Endothelial cell (in vitro differentiated cells): ENCODE measurements around the gene LYSMD3. TPM values are rescaled to one million over a fixed set of nuclear protein-coding genes. Genes with fewer than 3 reads are reported as not detected.

Source experiments
- DNase-seq: peaks from one replicate; pipeline ENCODE4 v3.0.0; 2021; ENCODE audit warnings: low spot score
- H3K27ac Mint-ChIP-seq: one replicate; pipeline ENCODE4 v1.8.0; 2021; ENCODE audit warnings: mixed read lengths, inconsistent platforms; ENCODE audit not compliant: unreplicated experiment
- H3K27me3 Mint-ChIP-seq: one replicate; pipeline ENCODE4 v1.8.0; 2021; ENCODE audit warnings: mild to moderate bottlenecking, moderate library complexity, mixed read lengths, inconsistent platforms; ENCODE audit not compliant: unreplicated experiment
- H3K36me3 Mint-ChIP-seq: one replicate; pipeline ENCODE4 v1.8.0; 2021; ENCODE audit warnings: mild to moderate bottlenecking, low read depth, mixed read lengths, inconsistent platforms; ENCODE audit not compliant: unreplicated experiment
- H3K4me1 Mint-ChIP-seq: one replicate; pipeline ENCODE4 v1.8.0; 2021; ENCODE audit warnings: mild to moderate bottlenecking, mixed read lengths, inconsistent platforms; ENCODE audit not compliant: unreplicated experiment
- H3K4me3 Mint-ChIP-seq: one replicate; pipeline ENCODE4 v1.8.0; 2021; ENCODE audit warnings: mild to moderate bottlenecking, mixed read lengths, inconsistent platforms; ENCODE audit not compliant: unreplicated experiment
- H3K9me3 Mint-ChIP-seq: one replicate; pipeline ENCODE4 v1.8.0; 2021; ENCODE audit warnings: mixed read lengths, inconsistent platforms; ENCODE audit not compliant: unreplicated experiment
- CTCF ChIP-seq: fragments of 200-600 bp; sonication (generic); IDR thresholded peaks from one replicate; pipeline ENCODE4 v1.5.0; 2021; ENCODE audit warnings: antibody characterized with exemption; ENCODE audit not compliant: unreplicated experiment
- total RNA-seq: library from RNA; stranded (reverse); fragmentation: NEBNext Ultra II Directional; extraction: Animal tissue kit (Norgen Biotek cat#: 25700); gene quantifications from one replicate; pipeline ENCODE4 v1.2.1, GENCODE V29; 2021; ENCODE audit not compliant: unreplicated experiment

The LYSMD3 gene
- total RNA-seq, 1 donor from 2014 or later, result 15.6 TPM

- Mint-ChIP-seq H3K4me3 (no peak overlapping the region), H3K27ac (no peak overlapping the region), H3K27me3 (no peaks in the 10 kb centered on the region), H3K36me3 (no peaks in the 10 kb centered on the region), H3K4me1 (peaks cover 35% of the 10 kb centered on the region), H3K9me3 (no peaks in the 10 kb centered on the region)
- TF ChIP-seq CTCF, result no peak
- DNase-seq, result no peak
These were observed 25.1 kb upstream of the LYSMD3 start for GRCh38 chr5:90554358-90555006.

- H3K27ac Mint-ChIP-seq, result no peak overlapping the region
- H3K9me3 Mint-ChIP-seq, result no peaks in the 10 kb centered on the region
- DNase-seq, result no peak
- no peaks in the 10 kb centered on the region for H3K27me3 Mint-ChIP-seq
- no peak for TF ChIP-seq CTCF
- peaks cover 35% of the 10 kb centered on the region for H3K4me1 Mint-ChIP-seq
- no peaks in the 10 kb centered on the region for H3K36me3 Mint-ChIP-seq
- no peak overlapping the region for H3K4me3 Mint-ChIP-seq
These were observed 24.3 kb upstream of the LYSMD3 start for GRCh38 chr5:90553711-90554110.

GRCh38 chr5:90551376-90551775 lies 22.0 kb upstream of the LYSMD3 start:
- Mint-ChIP-seq H3K27me3 (no peaks in the 10 kb centered on the region), H3K36me3 (no peaks in the 10 kb centered on the region), H3K9me3 (no peaks in the 10 kb centered on the region), H3K4me1 (peaks cover 22% of the 10 kb centered on the region), H3K4me3 (no peak overlapping the region), H3K27ac (no peak overlapping the region)
- TF ChIP-seq CTCF, result no peak
- no peak for DNase-seq

- Mint-ChIP-seq H3K4me1 (peaks cover 18% of the 10 kb centered on the region), H3K27ac (no peak overlapping the region), H3K9me3 (no peaks in the 10 kb centered on the region), H3K27me3 (no peaks in the 10 kb centered on the region), H3K36me3 (no peaks in the 10 kb centered on the region), H3K4me3 (no peak overlapping the region)
- no peak for DNase-seq
- no peak for TF ChIP-seq CTCF
These were observed 21.6 kb upstream of the LYSMD3 start for GRCh38 chr5:90550963-90551362.

- no peaks in the 10 kb centered on the region for H3K9me3 Mint-ChIP-seq
- no peaks in the 10 kb centered on the region for H3K36me3 Mint-ChIP-seq
- no peaks in the 10 kb centered on the region for H3K27me3 Mint-ChIP-seq
- no peak overlapping the region for H3K27ac Mint-ChIP-seq
- DNase-seq, result no peak
- TF ChIP-seq CTCF, result no peak
- H3K4me1 Mint-ChIP-seq, result peaks cover 14% of the 10 kb centered on the region
- H3K4me3 Mint-ChIP-seq, result no peak overlapping the region
These were observed 20.4 kb upstream of the LYSMD3 start for GRCh38 chr5:90549729-90550275.
